HCT116 (cell line): ENCODE results near the gene KIAA2012. TPM values are rescaled to one million over a fixed set of nuclear protein-coding genes. Genes with fewer than 3 reads are reported as not detected.

Source experiments
- ATAC-seq: fragments of 200-7000 bp; cut with Tn5 transposase; 2 replicates; pipeline ENCODE4 v1.9.1; 2020; ENCODE audit warnings: mild to moderate bottlenecking, moderate library complexity
- BruUV-seq: library from RNA; stranded (reverse); fragments of 400-500 nt; replicated peaks from 2 replicates; lab custom pipeline; 2021; lab: Mats Ljungman, UMichigan
- CTCF ChIA-PET: fragments of 300-600 bp; sonication (Branson Sonifier 250); formaldehyde crosslinking; loops from one replicate; lab custom pipeline; 2021; ENCODE audit warnings: antibody characterized with exemption; lab: Charles Lee
- POLR2A ChIA-PET: fragments of 300-600, 350-600 bp; sonication (Branson Sonifier 250); formaldehyde crosslinking; loops from one replicate; lab custom pipeline; 2021; ENCODE audit warnings: antibody characterized with exemption; lab: Charles Lee
- RAD21 ChIA-PET, 2 experiments: fragments of 300-600 bp; sonication (Branson Sonifier 250); formaldehyde crosslinking; loops; one replicate each; lab custom pipeline; 2023; ENCODE audit warnings: low total read pairs in 2 of 2; ENCODE audit not compliant: uncharacterized antibody in 2 of 2, unreplicated experiment in 2 of 2, low non-redundant PET in 1 of 2; lab: Charles Lee
- DNase-seq: peaks from one replicate; pipeline ENCODE4 v3.0.0-alpha.2; 2010; ENCODE audit warnings: low read depth, low spot score
- H2AFZ ChIP-seq: fragments of 200-600 bp; shearing (Covaris generic), sonication (generic); 2 replicates; pipeline ENCODE4 v1.6.1; 2017; ENCODE audit warnings: low read depth, mixed run types, mixed read lengths, antibody characterized with exemption, low read length; ENCODE audit not compliant: poor library complexity, severe bottlenecking
- H3K27ac ChIP-seq: 2 replicates; pipeline ENCODE4 v1.5.1; 2012; ENCODE audit warnings: low read depth, low read length
- H3K27me3 ChIP-seq: fragments of 200-600 bp; sonication (generic); 2 replicates; pipeline ENCODE4 v1.6.1; 2016; ENCODE audit warnings: mixed run types, low read length, mixed read lengths; ENCODE audit not compliant: insufficient read depth
- H3K36me3 ChIP-seq, 2 experiments: fragments of 200-500 bp in 1 of 2; fragments of 200-600 bp in 1 of 2; sonication (Bioruptor generic) in 1 of 2; sonication (generic) in 1 of 2; 2 replicates each; pipeline versions ENCODE4 v1.5.1 to v1.6.1; 2014 to 2016; ENCODE audit warnings: low read length in 2 of 2, inconsistent platforms in 1 of 2, mixed read lengths in 1 of 2, mixed run types in 1 of 2; ENCODE audit not compliant: insufficient read depth in 2 of 2, control insufficient read depth in 1 of 2
- H3K4me1 ChIP-seq, 2 experiments: fragments of 200-600 bp in 1 of 2; sonication (generic) in 1 of 2; 2 replicates each; pipeline versions ENCODE4 v1.5.1 to v1.6.1; 2012 to 2017; ENCODE audit warnings: low read length in 2 of 2, inconsistent platforms in 1 of 2, mild to moderate bottlenecking in 1 of 2, mixed read lengths in 1 of 2, mixed run types in 1 of 2, moderate library complexity in 1 of 2; ENCODE audit not compliant: insufficient read depth in 2 of 2, control insufficient read depth in 1 of 2
- H3K4me2 ChIP-seq: fragments of 200-600 bp; sonication (generic); 2 replicates; pipeline ENCODE4 v1.6.1; 2017; ENCODE audit warnings: mixed run types, low read length, mixed read lengths
- H3K4me3 ChIP-seq, 2 experiments: fragments of 200-600 bp in 1 of 2; sonication (generic) in 1 of 2; replicated peaks in 1 of 2; 2 replicates each; pipeline ENCODE4 v1.5.1; 2011 to 2016; ENCODE audit warnings: low read length in 2 of 2, control low read depth in 1 of 2, low read depth in 1 of 2, mild to moderate bottlenecking in 1 of 2, mixed read lengths in 1 of 2, mixed run types in 1 of 2
- H3K79me2 ChIP-seq: fragments of 200-600 bp; sonication (generic); 2 replicates; pipeline ENCODE4 v1.6.1; 2017; ENCODE audit warnings: mild to moderate bottlenecking, mixed run types, low read length, moderate library complexity, mixed read lengths; ENCODE audit not compliant: insufficient read depth
- H3K9ac ChIP-seq: fragments of 200-600 bp; sonication (generic); 2 replicates; pipeline ENCODE4 v1.6.1; 2016; ENCODE audit warnings: low read length, mixed read lengths
- H3K9me2 ChIP-seq: fragments of 200-600 bp; sonication (generic), shearing (Covaris generic); 2 replicates; pipeline ENCODE4 v1.6.1; 2017; ENCODE audit warnings: mixed run types, mild to moderate bottlenecking, moderate library complexity; ENCODE audit not compliant: insufficient read depth
- H3K9me3 ChIP-seq, 2 experiments: fragments of 200-500 bp in 1 of 2; fragments of 200-600 bp in 1 of 2; sonication (Bioruptor generic) in 1 of 2; sonication (generic) in 1 of 2; 2 replicates each; pipeline ENCODE4 v1.6.1; 2014 to 2017; ENCODE audit warnings: low read length in 2 of 2, mixed read lengths in 2 of 2, inconsistent platforms in 1 of 2, low read depth in 1 of 2, mild to moderate bottlenecking in 1 of 2, mixed run types in 1 of 2, moderate library complexity in 1 of 2; ENCODE audit not compliant: control insufficient read depth in 1 of 2, insufficient read depth in 1 of 2
- H4K20me1 ChIP-seq: fragments of 200-600 bp; sonication (generic), shearing (Covaris generic); 2 replicates; pipeline ENCODE4 v1.6.1; 2017; ENCODE audit warnings: mixed run types, mild to moderate bottlenecking, moderate library complexity; ENCODE audit not compliant: insufficient read depth
- CBX3 ChIP-seq: IDR thresholded peaks from 2 replicates; pipeline ENCODE4 v1.6.1; 2012; ENCODE audit warnings: low read depth
- FOSL1 ChIP-seq: IDR thresholded peaks from 2 replicates; pipeline ENCODE4 v1.6.1; 2012; ENCODE audit warnings: low read depth
- JUND ChIP-seq: IDR thresholded peaks from 2 replicates; pipeline ENCODE4 v1.6.1; 2012
- POLR2A ChIP-seq: IDR thresholded peaks from 2 replicates; pipeline ENCODE4 v1.7.0; 2011; ENCODE audit warnings: borderline replicate concordance; ENCODE audit not compliant: insufficient read depth, insufficient read length; ENCODE audit errors: extremely low read depth
- intact Hi-C: fragments of 100-400 bp; cut with micrococcal nuclease; formaldehyde crosslinking; loops from 2 replicates; pipeline ENCODE4 v1.10.0; 2022
- total RNA-seq: library from RNA; stranded (reverse); gene quantifications from one replicate; pipeline ENCODE4 v1.2.1, GENCODE V29; 2021; ENCODE audit not compliant: unreplicated experiment
- TF ChIP-seq, protein P1 (sequence below), 3 experiments: fragments of 200-600 bp in 1 of 3; sonication (generic) in 1 of 3; IDR thresholded peaks in 2 of 3; conservative IDR thresholded peaks in 1 of 3; 2 replicates each; pipeline ENCODE4 v1.5.1; 2012 to 2017; ENCODE audit warnings: low read depth in 2 of 3, low read length in 2 of 3, antibody characterized with exemption in 1 of 3, borderline replicate concordance in 1 of 3, control low read depth in 1 of 3, mild to moderate bottlenecking in 1 of 3, mixed read lengths in 1 of 3, mixed run types in 1 of 3, moderate library complexity in 1 of 3; ENCODE audit not compliant: insufficient read depth in 1 of 3
- TF ChIP-seq, protein P2 (sequence below): IDR thresholded peaks from 2 replicates; pipeline ENCODE4 v1.6.1; 2012; ENCODE audit warnings: low read depth

The KIAA2012 gene
- total RNA-seq, 1 experiment from 2014 or later = not detected

DNA sequence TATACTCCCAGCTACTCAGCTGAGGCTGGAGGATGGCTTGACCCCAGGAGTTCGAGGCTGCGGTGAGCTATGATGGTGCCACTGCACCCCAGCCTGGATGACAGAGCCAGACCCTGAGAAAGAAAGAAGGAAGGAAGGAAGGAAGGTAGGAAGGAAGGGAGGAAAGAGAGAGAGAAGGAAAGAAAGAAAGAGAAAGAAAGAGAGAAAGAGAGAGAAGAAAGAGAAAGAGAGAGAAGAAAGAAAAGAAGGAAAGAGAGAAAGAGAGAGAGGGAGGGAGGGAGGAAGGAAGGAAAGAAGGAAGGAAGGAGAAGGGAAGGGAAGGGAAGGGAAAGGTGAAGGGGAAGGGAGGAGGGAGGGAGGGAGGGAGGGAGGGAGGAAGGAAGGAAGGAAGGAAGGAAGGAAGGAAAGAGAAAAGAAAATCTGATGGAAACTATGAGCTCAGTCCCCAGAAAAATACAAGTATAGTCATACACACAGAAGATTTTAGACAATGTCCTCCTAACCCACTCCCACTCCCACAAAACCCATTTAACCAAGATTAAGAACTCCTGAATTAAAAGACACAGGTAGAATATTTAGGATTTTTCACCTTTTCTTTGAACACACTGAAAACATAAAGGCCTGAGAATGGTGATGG lies 23.8 kb upstream of the KIAA2012 start (continued):
- TF ChIP-seq, protein P1, sequence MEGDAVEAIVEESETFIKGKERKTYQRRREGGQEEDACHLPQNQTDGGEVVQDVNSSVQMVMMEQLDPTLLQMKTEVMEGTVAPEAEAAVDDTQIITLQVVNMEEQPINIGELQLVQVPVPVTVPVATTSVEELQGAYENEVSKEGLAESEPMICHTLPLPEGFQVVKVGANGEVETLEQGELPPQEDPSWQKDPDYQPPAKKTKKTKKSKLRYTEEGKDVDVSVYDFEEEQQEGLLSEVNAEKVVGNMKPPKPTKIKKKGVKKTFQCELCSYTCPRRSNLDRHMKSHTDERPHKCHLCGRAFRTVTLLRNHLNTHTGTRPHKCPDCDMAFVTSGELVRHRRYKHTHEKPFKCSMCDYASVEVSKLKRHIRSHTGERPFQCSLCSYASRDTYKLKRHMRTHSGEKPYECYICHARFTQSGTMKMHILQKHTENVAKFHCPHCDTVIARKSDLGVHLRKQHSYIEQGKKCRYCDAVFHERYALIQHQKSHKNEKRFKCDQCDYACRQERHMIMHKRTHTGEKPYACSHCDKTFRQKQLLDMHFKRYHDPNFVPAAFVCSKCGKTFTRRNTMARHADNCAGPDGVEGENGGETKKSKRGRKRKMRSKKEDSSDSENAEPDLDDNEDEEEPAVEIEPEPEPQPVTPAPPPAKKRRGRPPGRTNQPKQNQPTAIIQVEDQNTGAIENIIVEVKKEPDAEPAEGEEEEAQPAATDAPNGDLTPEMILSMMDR (IDR thresholded peaks at IDR 0.05 in 2 of 3, conservative IDR thresholded peaks at IDR 0.05 in 1 of 3; ENCODE audit: borderline replicate concordance in 1 of 3, insufficient read depth in 1 of 3, low read depth in 2 of 3, low read length in 2 of 3) = no peak

DNA sequence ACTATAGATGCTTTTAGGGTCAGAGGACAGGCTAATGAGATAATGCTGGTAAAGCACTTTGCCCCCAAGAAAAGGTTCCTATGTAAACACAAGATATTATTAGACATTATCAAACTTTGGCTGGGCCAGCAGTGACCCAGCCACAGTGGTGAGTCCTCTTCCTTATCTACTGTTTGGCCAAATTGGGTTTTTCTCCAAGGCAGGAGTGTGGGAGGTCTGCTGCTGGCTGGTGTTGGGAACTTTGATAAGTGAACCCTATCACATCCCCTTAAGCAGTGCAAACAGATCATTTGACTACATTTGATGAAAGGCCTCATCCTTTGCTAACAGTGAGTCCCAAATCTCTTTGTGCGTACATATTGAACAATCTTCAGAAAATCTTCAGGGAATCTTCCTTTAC lies 23.2 kb upstream of the KIAA2012 start:
- ChIA-PET POLR2A (no interaction called here), RAD21 (no interaction called here), CTCF (no interaction called here)
- Histone ChIP-seq H3K9me3 (no peaks in the 10 kb centered on the region), H3K4me2 (no peak overlapping the region), H3K4me3 (no peak overlapping the region), H4K20me1 (no peaks in the 10 kb centered on the region), H3K27me3 (peaks cover 4% of the 10 kb centered on the region; the same call in 1 of the 2 replicates), H3K9ac (no peak overlapping the region), H3K79me2 (no peaks in the 10 kb centered on the region), H2AFZ (no peak overlapping the region), H3K4me1 (no peaks in the 10 kb centered on the region), H3K27ac (no peak overlapping the region), H3K36me3 (no peaks in the 10 kb centered on the region), H3K9me2 (no peaks in the 10 kb centered on the region)
- intact Hi-C loops = loop anchor here (10.0 kb wide), 1 partner anchor 255 kb away; no protein-coding TSS in a partner anchor
- TF ChIP-seq FOSL1 (no peak), JUND (no peak), POLR2A (no peak), CBX3 (no peak)
- TF ChIP-seq, protein P2, sequence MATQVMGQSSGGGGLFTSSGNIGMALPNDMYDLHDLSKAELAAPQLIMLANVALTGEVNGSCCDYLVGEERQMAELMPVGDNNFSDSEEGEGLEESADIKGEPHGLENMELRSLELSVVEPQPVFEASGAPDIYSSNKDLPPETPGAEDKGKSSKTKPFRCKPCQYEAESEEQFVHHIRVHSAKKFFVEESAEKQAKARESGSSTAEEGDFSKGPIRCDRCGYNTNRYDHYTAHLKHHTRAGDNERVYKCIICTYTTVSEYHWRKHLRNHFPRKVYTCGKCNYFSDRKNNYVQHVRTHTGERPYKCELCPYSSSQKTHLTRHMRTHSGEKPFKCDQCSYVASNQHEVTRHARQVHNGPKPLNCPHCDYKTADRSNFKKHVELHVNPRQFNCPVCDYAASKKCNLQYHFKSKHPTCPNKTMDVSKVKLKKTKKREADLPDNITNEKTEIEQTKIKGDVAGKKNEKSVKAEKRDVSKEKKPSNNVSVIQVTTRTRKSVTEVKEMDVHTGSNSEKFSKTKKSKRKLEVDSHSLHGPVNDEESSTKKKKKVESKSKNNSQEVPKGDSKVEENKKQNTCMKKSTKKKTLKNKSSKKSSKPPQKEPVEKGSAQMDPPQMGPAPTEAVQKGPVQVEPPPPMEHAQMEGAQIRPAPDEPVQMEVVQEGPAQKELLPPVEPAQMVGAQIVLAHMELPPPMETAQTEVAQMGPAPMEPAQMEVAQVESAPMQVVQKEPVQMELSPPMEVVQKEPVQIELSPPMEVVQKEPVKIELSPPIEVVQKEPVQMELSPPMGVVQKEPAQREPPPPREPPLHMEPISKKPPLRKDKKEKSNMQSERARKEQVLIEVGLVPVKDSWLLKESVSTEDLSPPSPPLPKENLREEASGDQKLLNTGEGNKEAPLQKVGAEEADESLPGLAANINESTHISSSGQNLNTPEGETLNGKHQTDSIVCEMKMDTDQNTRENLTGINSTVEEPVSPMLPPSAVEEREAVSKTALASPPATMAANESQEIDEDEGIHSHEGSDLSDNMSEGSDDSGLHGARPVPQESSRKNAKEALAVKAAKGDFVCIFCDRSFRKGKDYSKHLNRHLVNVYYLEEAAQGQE = no peak
- no peak for ATAC-seq
- DNase-seq = no peak
- BruUV-seq = no TSS peak
